CD4-positive, alpha-beta T cell treated with Interleukin-17A for 4 hours (primary cell): Measurements from ENCODE around the gene KARS1.
A peak's percentile ranks its signal among the peaks of the same experiment; 100 is the strongest.

Experiments
- DNase-seq: peaks from one replicate; pipeline ENCODE4 v3.0.0-alpha.2; 2020; ENCODE audit warnings: mixed read lengths

The KARS1 gene

GRCh38 chr16:75647492-75648264, at the start of gene KARS1, which contains the start of gene TERF2IP:
Gene KARS1 (minus strand): TSS chr16:75647665. CDS start chr16:75647639, 26 bp downstream.
Gene TERF2IP (plus strand): TSS chr16:75647773. CDS start chr16:75647883, 110 bp downstream.
- peak; percentile 95 for DNase-seq

GRCh38 chr16:75695708-75696107, 48.2 kb upstream of the KARS1 start:
- DNase-seq: no peak

GRCh38 chr16:75687361-75687760, 39.9 kb upstream of the KARS1 start:
- no peak for DNase-seq

- DNase-seq: no peak
Measured at GRCh38 chr16:75682308-75682707, 34.8 kb upstream of the KARS1 start.

- DNase-seq: no peak
Measured at GRCh38 chr16:75679366-75679765, 31.9 kb upstream of the KARS1 start.

- DNase-seq: no peak
Measured at GRCh38 chr16:75676909-75677308, 29.4 kb upstream of the KARS1 start, which contains the start of gene CPHXL2. Gene CPHXL2 (minus strand): TSS chr16:75677009. CDS start chr16:75676999, 10 bp downstream.

GRCh38 chr16:75667503-75667902, 20.0 kb upstream of the KARS1 start:
- DNase-seq: no peak

- DNase-seq: no peak
Measured at GRCh38 chr16:75660726-75661302, 13.3 kb upstream of the KARS1 start.

GRCh38 chr16:75660321-75660720, 12.9 kb upstream of the KARS1 start:
- DNase-seq: no peak

- no peak for DNase-seq
Measured at GRCh38 chr16:75658175-75658574, 10.7 kb upstream of the KARS1 start.

GRCh38 chr16:75653922-75654321, 6.5 kb upstream of the KARS1 start:
- DNase-seq: no peak

GRCh38 chr16:75648265-75649076, 1.0 kb upstream of the KARS1 start:
- DNase-seq: peak; percentile 90

- no peak for DNase-seq
Measured at GRCh38 chr16:75647112-75647491, 363 bp downstream of the KARS1 start.

GRCh38 chr16:75644240-75645012, 3.0 kb downstream of the KARS1 start:
- DNase-seq: no peak

- DNase-seq: no peak
Measured at GRCh38 chr16:75640598-75640997, 6.9 kb downstream of the KARS1 start.

GRCh38 chr16:75635036-75635435, 12.4 kb downstream of the KARS1 start:
- no peak for DNase-seq

- DNase-seq: no peak
Measured at GRCh38 chr16:75632857-75633256, 14.6 kb downstream of the KARS1 start.

GRCh38 chr16:75630052-75630451, 17.4 kb downstream of the KARS1 start:
- no peak for DNase-seq

- no peak for DNase-seq
Measured at GRCh38 chr16:75629132-75629531, 18.3 kb downstream of the KARS1 start.

GRCh38 chr16:75628351-75628750, 19.1 kb downstream of the KARS1 start:
- no peak for DNase-seq

- no peak for DNase-seq
Measured at GRCh38 chr16:75627851-75628250, 19.6 kb downstream of the KARS1 start.

GRCh38 chr16:75626806-75627205, 20.7 kb downstream of the KARS1 start:
- DNase-seq: no peak

- no peak for DNase-seq
Measured at GRCh38 chr16:75624921-75625334, 22.5 kb downstream of the KARS1 start.
